Tibial nerve (tissue), 4 donors: ENCODE results near the gene MYRIP. TPM values are rescaled to one million over a fixed set of nuclear protein-coding genes. Genes with fewer than 3 reads are reported as not detected.

Source experiments
- DNase-seq, 2 donors: peaks; one replicate each; pipeline ENCODE4 v3.0.0-alpha.2; 2019; ENCODE audit warnings: low spot score in 2 of 2
- H3K27ac ChIP-seq, 4 donors: fragments of 200-600 bp; sonication (generic) in 3 of 4; one replicate each; pipeline ENCODE4 v1.5.1; 2017 to 2019; ENCODE audit warnings: mild to moderate bottlenecking in 1 of 4
- H3K27me3 ChIP-seq, 2 donors: fragments of 200-600 bp; sonication (generic) in 1 of 2; one replicate each; pipeline versions ENCODE4 v1.5.1 to v1.6.0; 2017 to 2019
- H3K36me3 ChIP-seq, 3 donors: fragments of 200-600 bp; sonication (generic); one replicate each; pipeline ENCODE4 v1.5.1; 2018 to 2019
- H3K4me1 ChIP-seq, 4 donors: fragments of 200-600 bp; sonication (generic) in 3 of 4; one replicate each; pipeline ENCODE4 v1.5.1; 2017 to 2019
- H3K4me3 ChIP-seq, 4 donors: fragments of 200-600 bp; sonication (generic) in 3 of 4; one replicate each; pipeline ENCODE4 v1.5.1; 2017 to 2019; ENCODE audit warnings: mild to moderate bottlenecking in 1 of 4, moderate library complexity in 1 of 4
- H3K9me3 ChIP-seq, 4 donors: fragments of 200-600 bp; sonication (generic) in 3 of 4; one replicate each; pipeline ENCODE4 v1.5.1; 2017 to 2019
- EP300 ChIP-seq, 2 donors: sonication (generic); formaldehyde crosslinking; IDR thresholded peaks; one replicate each; pipeline ENCODE4 v1.6.1; 2017; ENCODE audit warnings: antibody characterized with exemption in 2 of 2, mild to moderate bottlenecking in 1 of 2
- POLR2A ChIP-seq, 2 donors: fragments of 450-650 bp; IDR thresholded peaks; one replicate each; pipeline ENCODE4 v1.6.1; 2017; ENCODE audit warnings: antibody characterized with exemption in 2 of 2, mild to moderate bottlenecking in 2 of 2, moderate library complexity in 2 of 2
- WGBS, 2 donors: methylation state at CpG; one replicate each; pipeline ENCODE4 v1.1.5; 2018; 5-methylcytosine and 5-hydroxymethylcytosine counted together
- total RNA-seq, 4 donors: library from RNA; depleted of rRNA; stranded (reverse); fragments of >200 nt; gene quantifications; one replicate each; pipeline ENCODE4 v1.1.0, GENCODE V29; 2016
- TF ChIP-seq, protein P1 (sequence below), 5 experiments: fragments of 200-600 bp in 3 of 5; fragments of 450-650 bp in 2 of 5; sonication (generic) in 3 of 5; IDR thresholded peaks; one replicate each; pipeline ENCODE4 v1.5.1; 2016 to 2019; ENCODE audit warnings: antibody characterized with exemption in 5 of 5, mild to moderate bottlenecking in 3 of 5, moderate library complexity in 2 of 5

Gene MYRIP
- total RNA-seq, 4 donors from 2014 or later, result 2.9 to 12.0 (median 9.9) TPM

DNA sequence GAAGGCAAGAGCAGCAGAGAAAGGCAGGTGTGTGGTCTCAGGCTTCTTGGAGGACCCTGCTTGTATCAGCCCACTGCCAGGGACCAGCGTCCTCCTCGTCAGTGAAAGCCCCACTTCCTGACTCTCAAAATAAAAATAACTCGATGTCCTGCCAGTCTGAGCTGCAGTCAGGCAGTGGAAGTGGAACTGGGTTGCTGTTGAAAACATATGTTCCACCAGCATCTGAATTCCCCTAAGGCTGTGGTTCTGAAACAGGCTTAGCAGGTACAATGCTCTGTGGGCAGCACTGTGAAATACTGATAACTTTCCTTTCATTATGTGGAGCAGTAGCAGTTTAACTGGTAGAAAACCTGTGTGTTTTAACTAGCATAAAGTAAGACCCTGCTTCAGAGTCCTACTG, 378.5 kb downstream of the MYRIP start:
- no peaks in the 10 kb centered on the region for H3K9me3 ChIP-seq
- no peak for DNase-seq
- WGBS, 2 donors, result 54 to 57% methylated on average over 3 of the region's 3 CpGs

DNA sequence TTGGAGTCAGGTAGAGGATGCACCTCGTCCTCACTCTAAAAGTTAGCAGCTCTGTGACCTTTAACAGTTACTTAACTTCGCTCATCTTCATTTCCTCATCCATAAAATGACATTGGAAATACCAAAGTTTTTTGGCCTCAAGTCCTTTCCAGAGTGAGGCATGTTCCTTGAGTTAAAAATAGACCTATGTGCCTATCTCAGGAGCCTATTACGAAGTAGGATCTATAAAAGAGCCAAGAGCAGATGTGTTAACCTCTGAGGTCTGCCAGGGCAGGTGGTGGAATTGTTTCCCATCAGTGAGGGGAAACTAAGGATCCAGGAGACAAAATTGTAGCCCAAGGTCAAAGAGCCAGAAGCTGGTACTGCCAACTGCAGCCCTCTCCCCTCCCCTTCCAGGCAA, 379.7 kb downstream of the MYRIP start:
- Histone ChIP-seq H3K4me1 (no peaks in the 10 kb centered on the region), H3K27ac (no peak overlapping the region), H3K4me3 (no peak overlapping the region), H3K36me3 (no peaks in the 10 kb centered on the region), H3K27me3 (no peaks in the 10 kb centered on the region), H3K9me3 (no peaks in the 10 kb centered on the region)
- no peak for DNase-seq
- no peak for TF ChIP-seq EP300 (IDR thresholded peaks at IDR 0.05)
- TF ChIP-seq, protein P1, sequence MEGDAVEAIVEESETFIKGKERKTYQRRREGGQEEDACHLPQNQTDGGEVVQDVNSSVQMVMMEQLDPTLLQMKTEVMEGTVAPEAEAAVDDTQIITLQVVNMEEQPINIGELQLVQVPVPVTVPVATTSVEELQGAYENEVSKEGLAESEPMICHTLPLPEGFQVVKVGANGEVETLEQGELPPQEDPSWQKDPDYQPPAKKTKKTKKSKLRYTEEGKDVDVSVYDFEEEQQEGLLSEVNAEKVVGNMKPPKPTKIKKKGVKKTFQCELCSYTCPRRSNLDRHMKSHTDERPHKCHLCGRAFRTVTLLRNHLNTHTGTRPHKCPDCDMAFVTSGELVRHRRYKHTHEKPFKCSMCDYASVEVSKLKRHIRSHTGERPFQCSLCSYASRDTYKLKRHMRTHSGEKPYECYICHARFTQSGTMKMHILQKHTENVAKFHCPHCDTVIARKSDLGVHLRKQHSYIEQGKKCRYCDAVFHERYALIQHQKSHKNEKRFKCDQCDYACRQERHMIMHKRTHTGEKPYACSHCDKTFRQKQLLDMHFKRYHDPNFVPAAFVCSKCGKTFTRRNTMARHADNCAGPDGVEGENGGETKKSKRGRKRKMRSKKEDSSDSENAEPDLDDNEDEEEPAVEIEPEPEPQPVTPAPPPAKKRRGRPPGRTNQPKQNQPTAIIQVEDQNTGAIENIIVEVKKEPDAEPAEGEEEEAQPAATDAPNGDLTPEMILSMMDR (IDR thresholded peaks at IDR 0.05), result no peak
- no peak for TF ChIP-seq POLR2A (IDR thresholded peaks at IDR 0.05)
- 84 to 86% methylated on average over 3 of the region's 3 CpGs for WGBS, 2 donors

More for the DNA sequence above, 378.5 kb downstream of the MYRIP start:
- no peak overlapping the region for H3K27ac ChIP-seq
- no peaks in the 10 kb centered on the region for H3K27me3 ChIP-seq
- no peak overlapping the region for H3K4me3 ChIP-seq
- peaks cover 0 to 6% (median 0%) of the 10 kb centered on the region in 3 donors for H3K36me3 ChIP-seq
- no peaks in the 10 kb centered on the region for H3K4me1 ChIP-seq
- TF ChIP-seq EP300 (IDR thresholded peaks at IDR 0.05) (no peak), POLR2A (IDR thresholded peaks at IDR 0.05) (no peak)
- TF ChIP-seq, protein P1 (IDR thresholded peaks at IDR 0.05), result no peak

DNA sequence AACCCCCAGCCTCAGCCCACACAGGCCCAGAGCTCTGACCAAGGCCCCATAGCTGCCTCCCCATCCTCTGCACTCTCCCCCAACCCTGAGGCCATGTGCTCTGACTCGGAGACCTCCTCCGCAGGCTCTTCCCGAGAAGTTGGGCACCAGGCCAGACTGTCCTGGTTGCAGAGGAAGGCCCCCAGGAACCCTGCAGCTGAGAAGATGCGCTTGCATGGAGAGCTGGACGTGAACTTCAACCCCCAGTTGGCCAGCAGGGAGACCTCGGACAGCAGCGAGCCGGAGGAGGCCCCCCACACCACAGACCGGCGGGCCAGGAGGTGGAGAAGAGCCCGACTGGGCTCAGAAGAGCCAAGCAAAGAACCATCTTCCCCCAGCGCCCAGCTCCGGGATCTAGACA, 380.6 kb downstream of the MYRIP start:
- Histone ChIP-seq H3K36me3 (no peaks in the 10 kb centered on the region), H3K27me3 (no peaks in the 10 kb centered on the region), H3K9me3 (no peaks in the 10 kb centered on the region), H3K27ac (no peak overlapping the region), H3K4me3 (no peak overlapping the region), H3K4me1 (no peaks in the 10 kb centered on the region)
- DNase-seq, result no peak
- 67 to 85% methylated on average over 9 of the region's 13 CpGs for WGBS, 2 donors
- TF ChIP-seq, protein P1 (IDR thresholded peaks at IDR 0.05), result no peak
- TF ChIP-seq POLR2A (IDR thresholded peaks at IDR 0.05), result no peak
- TF ChIP-seq EP300 (IDR thresholded peaks at IDR 0.05), result no peak

DNA sequence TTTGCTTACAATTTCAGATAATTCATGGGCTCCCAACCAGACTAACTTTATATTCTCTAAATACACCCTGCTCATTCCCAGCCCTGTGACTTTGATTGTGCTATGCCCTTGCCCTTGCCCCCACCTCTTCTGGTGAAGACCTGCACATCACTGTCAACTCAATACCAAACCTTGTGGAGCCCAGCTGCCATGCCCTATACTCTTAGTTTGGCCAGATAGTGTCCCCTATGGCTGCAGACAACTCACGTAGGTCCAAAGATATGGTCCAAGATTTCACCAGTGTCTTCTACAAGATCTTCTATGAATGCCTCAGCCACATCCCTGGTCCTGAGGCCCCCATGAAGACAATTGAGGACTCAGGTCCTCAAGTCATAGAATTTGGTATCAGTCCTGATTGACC, 381.8 kb downstream of the MYRIP start:
- WGBS, 2 donors, result 88 to 100% methylated on average over 1 of the region's 1 CpG
- DNase-seq, result no peak

DNA sequence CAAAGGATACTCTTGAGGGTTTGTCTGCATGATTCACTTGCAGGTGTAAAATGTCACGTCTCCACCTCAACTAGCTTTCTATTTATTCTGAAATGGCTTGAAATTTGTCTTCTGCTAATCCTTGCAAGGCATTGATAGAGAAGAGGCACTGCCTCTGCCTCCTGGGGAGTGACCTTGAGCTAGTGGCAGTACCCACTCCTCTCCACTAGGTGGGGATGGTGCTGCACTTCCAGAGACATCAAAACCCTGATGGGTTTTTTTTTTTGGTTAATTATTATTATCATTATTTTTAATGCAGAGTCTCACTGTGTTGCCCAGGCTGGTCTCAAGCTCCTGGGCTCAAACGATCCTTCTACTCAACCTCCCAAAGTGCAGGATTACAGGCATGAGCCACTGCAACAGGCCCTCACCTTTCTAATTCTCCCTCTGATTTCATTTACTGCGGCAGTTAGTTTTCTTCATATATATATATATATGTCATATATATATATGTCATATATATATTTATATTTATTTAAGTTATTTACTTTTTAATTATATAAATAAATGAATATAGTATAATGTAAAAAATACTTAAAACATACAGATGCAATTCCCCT, 382.5 kb downstream of the MYRIP start:
- H3K4me1 ChIP-seq, result no peaks in the 10 kb centered on the region
- no peak overlapping the region for H3K4me3 ChIP-seq
- no peak overlapping the region for H3K27ac ChIP-seq
- H3K36me3 ChIP-seq, result no peaks in the 10 kb centered on the region
- TF ChIP-seq, protein P1 (IDR thresholded peaks at IDR 0.05), result peak; percentile 61 to 93 (median 84)
- no peak for TF ChIP-seq POLR2A (IDR thresholded peaks at IDR 0.05)
- H3K9me3 ChIP-seq, result no peaks in the 10 kb centered on the region
- 33 to 34% methylated on average over 3 of the region's 3 CpGs for WGBS, 2 donors
- peak; percentile 40 to 61 for DNase-seq
- H3K27me3 ChIP-seq, result no peaks in the 10 kb centered on the region

More for the DNA sequence above, 381.8 kb downstream of the MYRIP start:
- no peaks in the 10 kb centered on the region for H3K27me3 ChIP-seq
- no peaks in the 10 kb centered on the region for H3K4me1 ChIP-seq
- H3K9me3 ChIP-seq, result no peaks in the 10 kb centered on the region
- no peak overlapping the region for H3K4me3 ChIP-seq
- TF ChIP-seq POLR2A (IDR thresholded peaks at IDR 0.05), result no peak
- no peak overlapping the region for H3K27ac ChIP-seq
- no peaks in the 10 kb centered on the region for H3K36me3 ChIP-seq

DNA sequence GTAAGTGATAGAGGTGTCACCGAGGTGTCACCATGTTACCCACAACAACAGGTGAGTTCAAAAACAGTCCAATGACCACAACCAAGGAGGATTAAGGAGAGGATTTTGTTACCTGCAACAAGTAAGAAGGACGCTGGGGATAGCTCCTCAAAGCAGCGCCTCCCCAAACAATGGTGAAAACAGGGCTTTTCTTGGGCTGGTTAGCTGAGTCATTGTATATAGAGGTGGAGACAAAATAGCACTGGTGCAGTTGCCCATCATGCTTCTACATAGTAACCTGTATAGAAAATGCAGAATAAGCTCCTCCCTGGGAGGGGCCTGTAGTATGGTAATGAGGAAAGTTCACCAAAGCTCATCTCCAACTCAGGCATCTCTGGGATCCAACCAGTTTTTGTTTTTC, 383.2 kb downstream of the MYRIP start:
- TF ChIP-seq, protein P1 (IDR thresholded peaks at IDR 0.05), result no peak
- no peak for TF ChIP-seq EP300 (IDR thresholded peaks at IDR 0.05)
- no peak for TF ChIP-seq POLR2A (IDR thresholded peaks at IDR 0.05)
- WGBS, 2 donors, result 81 to 85% methylated on average over 3 of the region's 3 CpGs
- Histone ChIP-seq H3K27me3 (no peaks in the 10 kb centered on the region), H3K9me3 (no peaks in the 10 kb centered on the region), H3K4me1 (no peaks in the 10 kb centered on the region), H3K27ac (no peak overlapping the region), H3K36me3 (no peaks in the 10 kb centered on the region), H3K4me3 (no peak overlapping the region)
- no peak for DNase-seq
